ENCODE data around the gene ZDHHC11B.
"Not testable (repeated sequence)": the region's sequence is repeated elsewhere in the genome, so short reads cannot be mapped to it uniquely, and the experiment has no call there.

ZDHHC11B gene

GRCh38 chr5:771087-771781 is 13.3 kb downstream of the ZDHHC11B start:
- not testable (repeated sequence) for H3K9me3 ChIP-seq (ENCODE audit: control insufficient read depth in 5 of 5, low read length in 5 of 5); H3K27me3 ChIP-seq (ENCODE audit: control insufficient read depth in 5 of 5, insufficient read depth in 4 of 5, low read length in 5 of 5); H3K27ac ChIP-seq (ENCODE audit: low read depth, low read length); H3K4me1 ChIP-seq (ENCODE audit: control insufficient read depth in 5 of 5, insufficient read depth in 5 of 5, low read length in 5 of 5); H3K4me3 ChIP-seq (ENCODE audit: low read depth in 1 of 5, low read length in 5 of 5); H3K36me3 ChIP-seq (ENCODE audit: control insufficient read depth in 5 of 5, insufficient read depth in 5 of 5, low read length in 5 of 5); H3K9ac ChIP-seq (ENCODE audit: low read length in 5 of 5)

GRCh38 chr5:770585-770984 is 13.9 kb downstream of the ZDHHC11B start:
- H3K27me3 ChIP-seq (ENCODE audit: control insufficient read depth in 5 of 5, insufficient read depth in 4 of 5, low read length in 5 of 5) = not testable (repeated sequence)

GRCh38 chr5:769485-770145 is 14.9 kb downstream of the ZDHHC11B start:
- H3K9ac ChIP-seq (ENCODE audit: low read length in 5 of 5); H3K9me3 ChIP-seq (ENCODE audit: control insufficient read depth in 5 of 5, low read length in 5 of 5); H3K4me1 ChIP-seq (ENCODE audit: control insufficient read depth in 5 of 5, insufficient read depth in 5 of 5, low read length in 5 of 5); H3K4me3 ChIP-seq (ENCODE audit: low read depth in 1 of 5, low read length in 5 of 5); H3K27ac ChIP-seq (ENCODE audit: low read depth, low read length); H3K27me3 ChIP-seq (ENCODE audit: control insufficient read depth in 5 of 5, insufficient read depth in 4 of 5, low read length in 5 of 5): not testable (repeated sequence)
- H3K36me3 ChIP-seq (ENCODE audit: control insufficient read depth in 5 of 5, insufficient read depth in 5 of 5, low read length in 5 of 5) = peaks cover 0 to 13% (median 0%) of the 10 kb centered on the region in 5 donors

More at GRCh38 chr5:770585-770984, 13.9 kb downstream of the ZDHHC11B start:
- not testable (repeated sequence) for H3K4me1 ChIP-seq (ENCODE audit: control insufficient read depth in 5 of 5, insufficient read depth in 5 of 5, low read length in 5 of 5); H3K9me3 ChIP-seq (ENCODE audit: control insufficient read depth in 5 of 5, low read length in 5 of 5); H3K9ac ChIP-seq (ENCODE audit: low read length in 5 of 5); H3K4me3 ChIP-seq (ENCODE audit: low read depth in 1 of 5, low read length in 5 of 5); H3K27ac ChIP-seq (ENCODE audit: low read depth, low read length)
- peaks cover 0 to 12% (median 0%) of the 10 kb centered on the region in 5 donors for H3K36me3 ChIP-seq (ENCODE audit: control insufficient read depth in 5 of 5, insufficient read depth in 5 of 5, low read length in 5 of 5)

- no peaks in the 10 kb centered on the region for H3K4me1 ChIP-seq (ENCODE audit: control insufficient read depth in 5 of 5, insufficient read depth in 5 of 5, low read length in 5 of 5)
- H3K9ac ChIP-seq (ENCODE audit: low read length in 5 of 5) = no peak overlapping the region
- H3K36me3 ChIP-seq (ENCODE audit: control insufficient read depth in 5 of 5, insufficient read depth in 5 of 5, low read length in 5 of 5) = peaks cover 0 to 19% (median 0%) of the 10 kb centered on the region in 5 donors
- no peaks in the 10 kb centered on the region for H3K27me3 ChIP-seq (ENCODE audit: control insufficient read depth in 5 of 5, insufficient read depth in 4 of 5, low read length in 5 of 5)
- H3K27ac ChIP-seq (ENCODE audit: low read depth, low read length) = no peak overlapping the region
- H3K4me3 ChIP-seq (ENCODE audit: low read depth in 1 of 5, low read length in 5 of 5) = no peak overlapping the region
- no peaks in the 10 kb centered on the region for H3K9me3 ChIP-seq (ENCODE audit: control insufficient read depth in 5 of 5, low read length in 5 of 5)
These were observed 17.7 kb downstream of the ZDHHC11B start for GRCh38 chr5:766666-767431.

- H3K9me3 ChIP-seq (ENCODE audit: control insufficient read depth in 5 of 5, low read length in 5 of 5) = no peaks in the 10 kb centered on the region
- H3K27ac ChIP-seq (ENCODE audit: low read depth, low read length) = no peak overlapping the region
- no peaks in the 10 kb centered on the region for H3K27me3 ChIP-seq (ENCODE audit: control insufficient read depth in 5 of 5, insufficient read depth in 4 of 5, low read length in 5 of 5)
- no peaks in the 10 kb centered on the region for H3K4me1 ChIP-seq (ENCODE audit: control insufficient read depth in 5 of 5, insufficient read depth in 5 of 5, low read length in 5 of 5)
- peaks cover 0 to 19% (median 0%) of the 10 kb centered on the region in 5 donors for H3K36me3 ChIP-seq (ENCODE audit: control insufficient read depth in 5 of 5, insufficient read depth in 5 of 5, low read length in 5 of 5)
- no peak overlapping the region for H3K4me3 ChIP-seq (ENCODE audit: low read depth in 1 of 5, low read length in 5 of 5)
- no peak overlapping the region for H3K9ac ChIP-seq (ENCODE audit: low read length in 5 of 5)
These were observed 18.4 kb downstream of the ZDHHC11B start for GRCh38 chr5:765948-766631.

- Histone ChIP-seq H3K36me3 (ENCODE audit: control insufficient read depth in 5 of 5, insufficient read depth in 5 of 5, low read length in 5 of 5) (peaks cover 0 to 19% (median 0%) of the 10 kb centered on the region in 5 donors), H3K9me3 (ENCODE audit: control insufficient read depth in 5 of 5, low read length in 5 of 5) (no peaks in the 10 kb centered on the region), H3K27me3 (ENCODE audit: control insufficient read depth in 5 of 5, insufficient read depth in 4 of 5, low read length in 5 of 5) (no peaks in the 10 kb centered on the region), H3K9ac (ENCODE audit: low read length in 5 of 5) (no peak overlapping the region), H3K4me1 (ENCODE audit: control insufficient read depth in 5 of 5, insufficient read depth in 5 of 5, low read length in 5 of 5) (peaks cover 2 to 7% (median 6%) of the 10 kb centered on the region in 5 donors), H3K27ac (ENCODE audit: low read depth, low read length) (no peak overlapping the region), H3K4me3 (ENCODE audit: low read depth in 1 of 5, low read length in 5 of 5) (no peak overlapping the region)
These were observed 20.3 kb downstream of the ZDHHC11B start for GRCh38 chr5:763998-764781.

- H3K36me3 ChIP-seq (ENCODE audit: control insufficient read depth in 5 of 5, insufficient read depth in 5 of 5, low read length in 5 of 5) = peaks cover 0 to 19% (median 0%) of the 10 kb centered on the region in 5 donors
- H3K27me3 ChIP-seq (ENCODE audit: control insufficient read depth in 5 of 5, insufficient read depth in 4 of 5, low read length in 5 of 5) = no peaks in the 10 kb centered on the region
- H3K9ac ChIP-seq (ENCODE audit: low read length in 5 of 5) = no peak overlapping the region
- H3K4me3 ChIP-seq (ENCODE audit: low read depth in 1 of 5, low read length in 5 of 5) = no peak overlapping the region
- peaks cover 6 to 15% (median 12%) of the 10 kb centered on the region in 5 donors for H3K4me1 ChIP-seq (ENCODE audit: control insufficient read depth in 5 of 5, insufficient read depth in 5 of 5, low read length in 5 of 5)
- no peaks in the 10 kb centered on the region for H3K9me3 ChIP-seq (ENCODE audit: control insufficient read depth in 5 of 5, low read length in 5 of 5)
- no peak overlapping the region for H3K27ac ChIP-seq (ENCODE audit: low read depth, low read length)
These were observed 21.1 kb downstream of the ZDHHC11B start for GRCh38 chr5:763397-763796.

- Histone ChIP-seq H3K4me1 (ENCODE audit: control insufficient read depth in 5 of 5, insufficient read depth in 5 of 5, low read length in 5 of 5) (peaks cover 9 to 19% (median 16%) of the 10 kb centered on the region in 5 donors), H3K36me3 (ENCODE audit: control insufficient read depth in 5 of 5, insufficient read depth in 5 of 5, low read length in 5 of 5) (peaks cover 0 to 19% (median 0%) of the 10 kb centered on the region in 5 donors)
- not testable (repeated sequence) for H3K27ac ChIP-seq (ENCODE audit: low read depth, low read length); H3K9ac ChIP-seq (ENCODE audit: low read length in 5 of 5); H3K4me3 ChIP-seq (ENCODE audit: low read depth in 1 of 5, low read length in 5 of 5); H3K27me3 ChIP-seq (ENCODE audit: control insufficient read depth in 5 of 5, insufficient read depth in 4 of 5, low read length in 5 of 5); H3K9me3 ChIP-seq (ENCODE audit: control insufficient read depth in 5 of 5, low read length in 5 of 5)
These were observed 21.5 kb downstream of the ZDHHC11B start for GRCh38 chr5:762996-763395.
